ENCODE results near the gene FOXP1.

DNA sequence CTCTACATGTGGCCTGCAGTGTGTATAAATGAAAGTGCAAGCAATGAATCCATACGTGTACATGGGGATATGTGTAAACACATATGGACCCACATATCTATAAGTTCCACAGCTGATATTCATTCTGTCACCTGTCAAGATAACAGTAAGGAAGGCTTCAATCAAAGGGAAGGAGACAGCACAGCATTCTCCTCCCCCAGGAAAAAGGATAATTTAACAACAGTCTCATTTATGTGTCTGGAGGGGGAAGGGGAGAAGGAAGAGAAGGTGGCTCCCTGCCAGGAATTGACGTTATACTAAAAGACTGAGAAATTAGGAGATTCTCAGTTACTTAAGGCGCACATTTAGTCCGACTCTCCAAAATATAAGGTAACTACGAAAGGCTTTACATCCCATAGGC, 345.9 kb downstream of the FOXP1 start:
- TF ChIP-seq, protein P1, sequence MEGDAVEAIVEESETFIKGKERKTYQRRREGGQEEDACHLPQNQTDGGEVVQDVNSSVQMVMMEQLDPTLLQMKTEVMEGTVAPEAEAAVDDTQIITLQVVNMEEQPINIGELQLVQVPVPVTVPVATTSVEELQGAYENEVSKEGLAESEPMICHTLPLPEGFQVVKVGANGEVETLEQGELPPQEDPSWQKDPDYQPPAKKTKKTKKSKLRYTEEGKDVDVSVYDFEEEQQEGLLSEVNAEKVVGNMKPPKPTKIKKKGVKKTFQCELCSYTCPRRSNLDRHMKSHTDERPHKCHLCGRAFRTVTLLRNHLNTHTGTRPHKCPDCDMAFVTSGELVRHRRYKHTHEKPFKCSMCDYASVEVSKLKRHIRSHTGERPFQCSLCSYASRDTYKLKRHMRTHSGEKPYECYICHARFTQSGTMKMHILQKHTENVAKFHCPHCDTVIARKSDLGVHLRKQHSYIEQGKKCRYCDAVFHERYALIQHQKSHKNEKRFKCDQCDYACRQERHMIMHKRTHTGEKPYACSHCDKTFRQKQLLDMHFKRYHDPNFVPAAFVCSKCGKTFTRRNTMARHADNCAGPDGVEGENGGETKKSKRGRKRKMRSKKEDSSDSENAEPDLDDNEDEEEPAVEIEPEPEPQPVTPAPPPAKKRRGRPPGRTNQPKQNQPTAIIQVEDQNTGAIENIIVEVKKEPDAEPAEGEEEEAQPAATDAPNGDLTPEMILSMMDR (IDR thresholded peaks at IDR 0.05; ENCODE audit: insufficient read depth, low read depth, low read length) = no peak
- TF ChIP-seq EZH2 (IDR thresholded peaks at IDR 0.05; ENCODE audit: insufficient read depth, low read length) = no peak

Data from astrocyte (in vitro differentiated cells and primary cell).